H9 (cell line): ENCODE results near the gene USH2A. TPM values are rescaled to one million over a fixed set of nuclear protein-coding genes. Genes with fewer than 3 reads are reported as not detected.

Experiments used
- DNase-seq: peaks from one replicate; pipeline ENCODE4 v3.0.0-alpha.2; 2017
- H2AFZ ChIP-seq: one replicate; pipeline ENCODE4 v1.6.1; 2013; ENCODE audit warnings: mild to moderate bottlenecking, low read length, control low read depth, moderate library complexity
- H2AK5ac ChIP-seq: 2 replicates; pipeline ENCODE4 v1.6.1; 2013; ENCODE audit warnings: low read length, control low read depth, mixed read lengths; ENCODE audit not compliant: insufficient read length
- H2BK120ac ChIP-seq: one replicate; pipeline ENCODE4 v1.6.1; 2013; ENCODE audit warnings: low read depth, mild to moderate bottlenecking, low read length, control low read depth, inconsistent platforms; ENCODE audit not compliant: poor library complexity, severe bottlenecking
- H2BK12ac ChIP-seq: 2 replicates; pipeline ENCODE4 v1.6.1; 2013; ENCODE audit warnings: low read length, control low read depth, mixed read lengths, low read depth; ENCODE audit not compliant: insufficient read length
- H2BK15ac ChIP-seq: 2 replicates; pipeline ENCODE4 v1.6.1; 2013; ENCODE audit warnings: low read depth, low read length, control low read depth
- H2BK20ac ChIP-seq: one replicate; pipeline ENCODE4 v1.6.1; 2013; ENCODE audit warnings: low read depth, mild to moderate bottlenecking, low read length, control low read depth, inconsistent platforms; ENCODE audit not compliant: poor library complexity, severe bottlenecking
- H2BK5ac ChIP-seq: 2 replicates; pipeline ENCODE4 v1.6.1; 2013; ENCODE audit warnings: low read length, control low read depth, mixed read lengths; ENCODE audit not compliant: insufficient read length
- H3K14ac ChIP-seq: 2 replicates; pipeline ENCODE4 v1.6.1; 2013; ENCODE audit warnings: low read length, control low read depth; ENCODE audit not compliant: insufficient read depth
- H3K18ac ChIP-seq: 2 replicates; pipeline ENCODE4 v1.6.1; 2013; ENCODE audit warnings: low read depth, mild to moderate bottlenecking, mixed read lengths, low read length, control low read depth; ENCODE audit not compliant: insufficient read length
- H3K23ac ChIP-seq: 2 replicates; pipeline ENCODE4 v1.6.1; 2013; ENCODE audit warnings: low read length, control low read depth, mixed read lengths, low read depth; ENCODE audit not compliant: insufficient read length
- H3K23me2 ChIP-seq: 2 replicates; pipeline ENCODE4 v1.6.1; 2013; ENCODE audit warnings: low read depth, mild to moderate bottlenecking, mixed read lengths, low read length, control low read depth; ENCODE audit not compliant: insufficient read length, poor library complexity, severe bottlenecking
- H3K27ac ChIP-seq: 2 replicates; pipeline ENCODE4 v1.5.1; 2013; ENCODE audit warnings: low read length, control low read depth, mixed read lengths, low read depth; ENCODE audit not compliant: insufficient read length
- H3K27me3 ChIP-seq: 2 replicates; pipeline ENCODE4 v1.6.1; 2013; ENCODE audit warnings: low read length, control low read depth, inconsistent platforms; ENCODE audit not compliant: insufficient read depth
- H3K4ac ChIP-seq: 2 replicates; pipeline ENCODE4 v1.6.1; 2013; ENCODE audit warnings: low read depth, mild to moderate bottlenecking, control low read depth, inconsistent platforms, low read length, moderate library complexity
- H3K4me1 ChIP-seq: 2 replicates; pipeline ENCODE4 v1.6.1; 2013; ENCODE audit warnings: low read length, control low read depth, inconsistent platforms; ENCODE audit not compliant: insufficient read depth
- H3K4me2 ChIP-seq: 2 replicates; pipeline ENCODE4 v1.6.1; 2013; ENCODE audit warnings: low read length, control low read depth, mixed read lengths; ENCODE audit not compliant: insufficient read length, insufficient read depth
- H3K56ac ChIP-seq: 2 replicates; pipeline ENCODE4 v1.6.1; 2013; ENCODE audit warnings: low read depth, mild to moderate bottlenecking, mixed read lengths, low read length, control low read depth; ENCODE audit not compliant: insufficient read length
- H3K79me1 ChIP-seq: 2 replicates; pipeline ENCODE4 v1.6.1; 2013; ENCODE audit warnings: low read depth, mild to moderate bottlenecking, moderate library complexity, low read length, control low read depth, inconsistent platforms; ENCODE audit not compliant: insufficient read depth, poor library complexity, severe bottlenecking
- H3K79me2 ChIP-seq: 2 replicates; pipeline ENCODE4 v1.6.1; 2013; ENCODE audit warnings: low read length, control low read depth, inconsistent platforms; ENCODE audit not compliant: insufficient read depth
- H3K9ac ChIP-seq: 2 replicates; pipeline ENCODE4 v1.6.1; 2013; ENCODE audit warnings: low read length, control low read depth, mixed read lengths; ENCODE audit not compliant: insufficient read length; ENCODE audit errors: extremely low read depth
- H3K9me3 ChIP-seq: one replicate; pipeline ENCODE4 v1.6.1; 2013; ENCODE audit warnings: low read depth, low read length, inconsistent platforms; ENCODE audit not compliant: control insufficient read depth
- H3T11ph ChIP-seq: one replicate; pipeline ENCODE4 v1.6.1; 2013; ENCODE audit warnings: mild to moderate bottlenecking, low read length, control low read depth, inconsistent platforms
- H4K20me1 ChIP-seq: one replicate; pipeline ENCODE4 v1.6.1; 2013; ENCODE audit not compliant: control insufficient read depth, insufficient read length, insufficient read depth
- H4K5ac ChIP-seq: 2 replicates; pipeline ENCODE4 v1.6.1; 2013; ENCODE audit warnings: low read depth, mild to moderate bottlenecking, mixed read lengths, low read length, control low read depth; ENCODE audit not compliant: insufficient read length
- H4K8ac ChIP-seq: replicated peaks from 2 replicates; pipeline ENCODE4 v1.6.1; 2013; ENCODE audit warnings: low read length, control low read depth, mixed read lengths, low read depth; ENCODE audit not compliant: insufficient read length
- H4K91ac ChIP-seq: 2 replicates; pipeline ENCODE4 v1.6.1; 2013; ENCODE audit warnings: low read depth, mild to moderate bottlenecking, moderate library complexity, mixed read lengths, low read length, control low read depth; ENCODE audit not compliant: insufficient read length
- H3K27ac Mint-ChIP-seq, 3 experiments: 2 replicates in 2 of 3; 3 replicates in 1 of 3; pipeline ENCODE4 v1.8.0; 2020 to 2021; ENCODE audit warnings: mixed read lengths in 3 of 3, mild to moderate bottlenecking in 1 of 3, moderate library complexity in 1 of 3
- H3K27me3 Mint-ChIP-seq: 2 replicates; pipeline ENCODE4 v1.8.0; 2021; ENCODE audit warnings: low read depth, mild to moderate bottlenecking, moderate library complexity, mixed read lengths
- H3K36me3 Mint-ChIP-seq, 3 experiments: 2 replicates in 2 of 3; 3 replicates in 1 of 3; pipeline ENCODE4 v1.8.0; 2020 to 2021; ENCODE audit warnings: low read depth in 3 of 3, mixed read lengths in 3 of 3; ENCODE audit not compliant: insufficient read depth in 1 of 3
- H3K4me1 Mint-ChIP-seq, 2 experiments: 2 replicates each; pipeline ENCODE4 v1.8.0; 2020; ENCODE audit warnings: mixed read lengths in 2 of 2
- H3K4me3 Mint-ChIP-seq, 2 experiments: 2 replicates in 1 of 2; 3 replicates in 1 of 2; pipeline ENCODE4 v1.8.0; 2020 to 2021; ENCODE audit warnings: mild to moderate bottlenecking in 2 of 2, mixed read lengths in 2 of 2, moderate library complexity in 1 of 2
- H3K9me3 Mint-ChIP-seq, 2 experiments: 2 replicates in 1 of 2; 3 replicates in 1 of 2; pipeline ENCODE4 v1.8.0; 2020; ENCODE audit warnings: mild to moderate bottlenecking in 2 of 2, mixed read lengths in 2 of 2, moderate library complexity in 1 of 2
- CTCF ChIP-seq: fragments of 200-600 bp; sonication (generic); conservative IDR thresholded peaks from 3 replicates; pipeline ENCODE4 v1.8.0; 2021; ENCODE audit warnings: antibody characterized with exemption, mild to moderate bottlenecking
- WGBS: extraction: QIAGEN DNeasy Blood & Tissue Kit; methylation state at CpG from one replicate; pipeline ENCODE4 v1.1.7; 2013; ENCODE audit warnings: missing lambda C conversion rate, low lambda C conversion rate, mixed read lengths; ENCODE audit not compliant: insufficient read length; ENCODE audit errors: extremely low coverage; 5-methylcytosine and 5-hydroxymethylcytosine counted together
- total RNA-seq: library from RNA; stranded (reverse); gene quantifications from 2 replicates; pipeline ENCODE4 v1.2.1, GENCODE V29; 2021

Gene USH2A
- total RNA-seq, 1 experiment from 2014 or later: 0.11 TPM

DNA sequence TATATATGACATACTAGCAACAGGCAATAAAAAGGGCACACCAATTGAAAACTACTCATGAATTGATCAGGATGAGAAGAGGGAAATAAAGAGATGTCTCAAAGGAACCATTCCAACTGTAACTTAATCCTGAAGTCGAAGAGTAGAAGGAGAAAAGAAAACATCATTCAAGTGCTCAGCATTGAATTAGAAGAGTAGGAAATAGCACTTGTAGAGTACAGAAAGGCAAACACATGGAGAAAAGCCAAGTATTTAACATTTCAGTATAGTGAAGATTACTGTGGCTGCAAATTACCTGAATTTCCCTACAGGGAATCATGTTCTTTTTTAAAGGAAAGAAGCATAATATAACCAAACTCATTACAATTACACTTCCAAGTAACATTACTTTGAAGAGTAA is 651.1 kb downstream of the USH2A start:
- Mint-ChIP-seq H3K9me3 (no peaks in the 10 kb centered on the region; a peak in 1 of 5 replicates), H3K27ac (no peak overlapping the region), H3K4me3 (no peak overlapping the region), H3K4me1 (peaks cover 42% of the 10 kb centered on the region in 2 experiments), H3K27me3 (no peaks in the 10 kb centered on the region), H3K36me3 (no peaks in the 10 kb centered on the region; a peak in 1 of 7 replicates)
- no peak overlapping the region for H2AK5ac ChIP-seq
- no peaks in the 10 kb centered on the region for H3K79me1 ChIP-seq
- H3K27me3 ChIP-seq: no peaks in the 10 kb centered on the region
- no peak overlapping the region for H3K18ac ChIP-seq
- H3K4me1 ChIP-seq: peaks cover 9% of the 10 kb centered on the region; the same call in 1 of the 2 replicates
- no peak overlapping the region for H2BK12ac ChIP-seq
- H3K27ac ChIP-seq: no peak overlapping the region
- no peak overlapping the region for H2BK120ac ChIP-seq
- no peak overlapping the region for H4K91ac ChIP-seq
- no peak overlapping the region for H4K8ac ChIP-seq
- H3K79me2 ChIP-seq: no peaks in the 10 kb centered on the region
- no peak overlapping the region for H4K5ac ChIP-seq
- no peaks in the 10 kb centered on the region for H3K9me3 ChIP-seq
- no peak overlapping the region for H3K4ac ChIP-seq
- no peak for TF ChIP-seq CTCF
- H3K4me2 ChIP-seq: no peak overlapping the region
- H3K23me2 ChIP-seq: no peaks in the 10 kb centered on the region
- H2BK15ac ChIP-seq: no peak overlapping the region
- H3K9ac ChIP-seq: no peak overlapping the region
- no peak overlapping the region for H3T11ph ChIP-seq
- H2BK20ac ChIP-seq: no peak overlapping the region
- H3K14ac ChIP-seq: no peak overlapping the region
- H3K23ac ChIP-seq: no peak overlapping the region
- H4K20me1 ChIP-seq: no peaks in the 10 kb centered on the region
- H3K56ac ChIP-seq: no peak overlapping the region
- DNase-seq: no peak
- no peak overlapping the region for H2BK5ac ChIP-seq
- no peak overlapping the region for H2AFZ ChIP-seq
- no CpG with 5 or more reads among the region's 1 CpG for whole genome bisulfite sequencing
